ENCODE data around the gene INSL6. TPM values are rescaled to one million over a fixed set of nuclear protein-coding genes. Genes with fewer than 3 reads are reported as not detected.

INSL6 gene
- total RNA-seq, 2 donors from 2014 or later, result not detected

DNA sequence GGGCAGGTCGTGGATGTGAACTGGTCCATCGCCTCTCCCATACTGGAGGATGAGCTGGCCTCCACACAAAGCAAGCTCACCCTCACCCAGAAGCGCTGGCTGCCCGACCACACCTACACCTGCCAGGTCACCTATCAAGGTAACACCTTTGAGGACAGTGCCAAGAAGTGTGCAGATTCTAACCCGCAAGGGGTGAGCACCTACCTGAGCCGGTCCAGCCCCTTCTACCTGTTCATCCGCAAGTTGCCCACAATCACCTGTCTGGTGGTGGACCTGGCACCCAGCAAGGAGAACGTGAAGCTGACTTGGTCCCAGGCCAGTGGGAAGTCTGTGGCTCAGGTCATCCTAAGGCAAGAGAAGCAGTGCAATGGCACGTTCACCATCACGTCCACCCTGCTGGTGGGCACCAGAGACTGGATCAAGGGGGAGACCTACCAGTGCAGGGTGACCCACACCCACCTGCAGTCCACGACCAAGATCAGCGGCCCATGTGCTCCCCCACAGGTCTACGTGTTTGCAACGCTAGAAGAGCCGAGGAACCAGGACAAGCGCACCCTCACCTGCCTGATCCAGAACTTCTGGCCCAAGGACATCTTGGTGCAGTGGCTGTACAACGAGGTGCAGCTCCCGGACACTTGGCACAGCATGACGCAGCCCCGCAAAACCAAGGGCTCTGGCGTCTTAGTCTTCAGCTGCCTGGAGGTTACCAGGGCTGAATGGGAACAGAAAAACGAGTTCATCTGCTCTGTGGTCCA, 71.3 kb downstream of the INSL6 start:
- no peak for DNase-seq (ENCODE audit: low spot score)
- intact Hi-C loops (cut with DNase I), result no loop called here

Other genes with a start within 250 kb of the INSL6 start
- 10 to 100 TPM; 65.8 to 67.2 TPM for gene JAK2, start 200.4 kb downstream of the INSL6 start, total RNA-seq
- gene INSL4, start 45.8 kb upstream of the INSL6 start, total RNA-seq, result not detected
- not detected for gene RLN2, start 119.1 kb upstream of the INSL6 start, total RNA-seq
- gene RLN1, start 154.2 kb upstream of the INSL6 start, total RNA-seq, result not detected

Data from posterior vena cava (tissue), 2 donors.